Epidermal melanocyte (primary cell): Measurements from ENCODE around the gene UBXN7.
"Not testable (repeated sequence)": the region's sequence is repeated elsewhere in the genome, so short reads cannot be mapped to it uniquely, and the experiment has no call there.

Source experiments
- DNase-seq: peaks from one replicate; pipeline ENCODE4 v3.0.0; 2011; ENCODE audit warnings: low spot score; ENCODE audit not compliant: insufficient read length

UBXN7 gene

GRCh38 chr3:196356556-196356955 is 75.7 kb downstream of the UBXN7 start:
- DNase-seq, result no peak

DNA sequence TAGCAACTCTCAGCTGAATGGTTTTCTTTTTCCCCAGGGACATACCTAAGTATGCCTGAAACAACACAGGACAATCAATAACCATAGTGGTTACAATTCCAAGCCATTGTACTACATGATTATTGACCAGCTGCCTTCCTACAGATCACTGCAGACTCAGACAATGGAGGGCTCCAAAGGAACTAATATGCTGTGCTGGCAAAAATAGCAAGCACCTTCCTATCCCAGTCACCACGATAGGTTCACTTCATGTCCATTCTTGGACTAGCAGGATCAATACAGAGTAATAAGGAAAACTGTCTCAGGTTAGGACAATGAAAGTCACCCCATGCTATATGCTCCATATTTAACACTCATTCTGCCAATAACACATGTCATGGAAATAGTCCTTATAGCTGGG is 76.6 kb downstream of the UBXN7 start:
- DNase-seq, result no peak

DNA sequence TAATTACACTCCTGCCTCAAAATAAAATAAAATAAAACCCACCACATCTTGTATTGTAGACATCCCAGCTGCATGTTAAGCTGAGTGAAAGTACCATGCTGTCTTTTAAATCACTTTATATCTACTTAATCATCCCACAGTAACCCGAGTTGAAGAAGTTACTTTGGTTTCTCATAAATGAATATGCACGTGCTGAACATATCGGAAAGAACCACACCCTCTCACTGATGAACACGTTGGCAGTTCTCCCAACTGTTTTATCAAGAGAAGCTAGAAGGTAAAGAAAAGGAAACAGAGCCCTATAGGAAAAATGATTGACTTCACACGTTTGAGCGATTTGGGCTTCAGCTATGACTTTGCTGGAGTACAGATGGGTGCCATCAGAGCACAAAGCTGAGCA is 78.1 kb downstream of the UBXN7 start:
- no peak for DNase-seq

- DNase-seq, result no peak
Measured at GRCh38 chr3:196351541-196351940, 80.7 kb downstream of the UBXN7 start.

GRCh38 chr3:196350067-196350466 is 82.2 kb downstream of the UBXN7 start:
- DNase-seq, result no peak

DNA sequence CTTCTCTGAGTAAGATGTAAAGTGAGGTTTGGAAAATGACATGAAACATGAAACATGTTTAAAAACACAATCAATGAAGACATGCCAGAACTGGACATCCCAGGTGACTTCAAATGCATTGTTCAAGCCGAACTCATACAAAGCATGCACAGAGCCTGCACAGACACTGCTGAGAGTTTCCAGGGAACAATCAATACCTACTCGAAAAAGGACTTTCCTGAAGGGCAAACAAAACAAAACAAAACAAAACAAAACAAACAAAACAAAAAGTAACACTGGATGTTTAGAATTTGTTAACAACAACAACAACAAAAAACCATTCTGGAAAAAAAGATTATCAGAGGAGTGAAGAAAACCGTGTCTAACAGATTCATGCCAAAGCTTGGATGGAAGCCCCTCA is 83.5 kb downstream of the UBXN7 start:
- no peak for DNase-seq

- no peak for DNase-seq
Measured at GRCh38 chr3:196344663-196345062, 87.6 kb downstream of the UBXN7 start.

DNA sequence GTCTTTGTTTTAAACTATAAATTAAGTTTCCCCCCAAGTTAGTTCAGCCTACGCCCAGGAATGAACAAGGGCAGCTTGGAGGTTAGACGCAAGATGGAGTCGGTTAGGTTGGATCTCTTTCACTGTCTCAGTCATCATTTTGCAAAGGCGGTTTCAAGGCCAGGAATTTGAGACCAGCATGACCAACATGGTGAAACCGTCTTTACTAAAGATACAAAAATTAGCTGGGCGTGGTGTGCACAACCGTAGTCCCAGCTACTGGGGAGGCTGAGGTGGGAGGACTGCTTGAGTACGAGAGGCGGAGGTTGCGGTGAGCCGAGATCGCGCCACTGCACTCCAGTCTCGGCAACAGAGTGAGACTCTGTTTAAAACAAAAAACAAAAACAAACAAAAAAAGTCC is 88.3 kb downstream of the UBXN7 start:
- DNase-seq, result not testable (repeated sequence)

DNA sequence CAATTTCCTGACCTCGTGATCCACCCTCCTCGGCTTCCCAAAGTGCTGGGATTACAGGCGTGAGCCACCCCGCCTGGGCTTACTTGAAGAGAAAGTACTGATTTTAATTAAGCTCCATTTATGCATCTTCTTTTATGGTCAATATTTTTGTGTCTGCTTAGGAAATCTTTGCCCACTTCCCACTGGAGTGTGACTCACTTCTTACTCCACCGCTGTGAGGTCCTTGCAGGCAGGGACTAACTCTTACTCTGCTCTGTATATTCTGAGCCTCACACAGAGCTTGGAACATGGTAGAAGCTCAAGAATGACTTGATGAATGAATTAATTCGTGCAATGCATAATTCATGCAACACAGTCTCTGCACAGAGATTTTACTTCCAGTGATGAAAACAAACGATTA is 91.1 kb downstream of the UBXN7 start:
- no peak for DNase-seq

GRCh38 chr3:196340466-196340865 is 91.8 kb downstream of the UBXN7 start:
- DNase-seq, result no peak

DNA sequence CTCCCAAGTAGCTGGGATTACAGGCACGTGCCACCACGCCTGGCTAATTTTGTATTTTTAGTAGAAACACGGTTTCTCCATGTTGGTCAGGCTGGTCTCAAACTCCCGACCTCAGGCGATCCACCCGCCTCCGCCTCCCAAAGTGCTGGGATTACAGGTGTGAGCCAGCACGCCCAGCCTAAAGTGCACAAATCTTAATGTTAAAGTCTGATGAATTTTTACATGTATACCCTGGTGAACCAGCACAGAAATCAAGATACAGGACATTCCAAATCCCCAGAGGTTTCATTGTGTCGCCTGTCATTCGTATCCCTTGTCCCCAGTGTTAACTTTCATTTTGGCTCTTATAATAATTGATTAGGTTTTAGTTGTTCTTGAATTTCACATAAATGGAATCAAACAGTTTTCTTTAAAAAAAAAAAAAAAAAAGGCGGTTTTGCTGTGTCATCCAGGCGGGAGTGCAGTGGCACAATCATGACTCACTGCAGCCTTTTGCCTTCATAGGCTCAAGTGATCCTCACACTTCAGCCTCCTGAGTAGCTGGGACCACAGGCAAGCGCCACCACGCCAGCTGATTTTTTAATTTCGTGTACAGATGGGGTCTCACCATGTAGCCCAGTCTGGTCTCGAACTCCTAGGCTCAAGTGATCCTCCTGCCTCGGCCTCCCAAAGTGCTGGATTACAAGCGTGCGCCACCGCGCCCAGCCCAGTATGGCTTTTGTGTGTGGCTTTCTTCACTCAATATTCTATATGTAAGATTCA is 92.6 kb downstream of the UBXN7 start:
- no peak for DNase-seq

- DNase-seq, result no peak
Measured at GRCh38 chr3:196339044-196339443, 93.2 kb downstream of the UBXN7 start.

DNA sequence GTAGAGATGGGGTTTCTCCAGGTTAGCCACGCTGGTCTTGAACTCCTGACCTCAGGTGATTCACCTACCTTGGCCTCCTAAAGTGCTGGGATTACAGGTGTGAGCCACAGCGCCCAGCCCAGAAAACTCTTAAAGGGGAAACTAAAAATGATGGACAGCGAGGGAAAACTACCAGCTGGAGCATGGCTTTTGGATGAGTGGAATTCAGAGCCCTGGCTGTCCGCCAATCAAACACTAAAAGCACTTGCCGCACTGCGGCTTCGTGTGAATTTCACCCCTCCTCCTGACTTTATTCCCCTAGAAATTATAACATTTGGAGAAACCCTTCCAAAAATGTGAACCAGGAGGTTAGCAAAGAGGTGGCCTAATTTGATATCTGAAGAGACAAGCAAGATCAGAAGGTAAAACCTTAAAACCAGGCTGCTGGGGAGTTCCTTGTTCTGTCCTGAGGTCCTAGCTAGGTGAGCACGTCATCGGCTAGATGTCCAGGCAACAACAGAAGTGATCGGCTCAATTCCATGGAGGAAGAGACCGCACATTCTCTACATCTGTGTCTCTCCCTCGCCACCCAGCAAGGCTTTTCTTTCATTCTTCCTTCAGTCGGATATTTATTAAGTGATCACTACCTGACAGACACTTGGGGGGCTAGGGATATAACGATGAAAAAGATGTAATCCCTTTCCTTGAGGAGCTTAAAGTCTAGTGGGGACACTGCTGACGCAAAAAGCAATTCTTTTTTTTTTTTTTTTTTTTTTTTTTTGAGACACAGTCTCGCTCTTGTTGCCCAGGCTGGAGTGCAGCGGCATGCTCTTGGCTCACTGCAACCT is 95.7 kb downstream of the UBXN7 start:
- DNase-seq, result no peak

DNA sequence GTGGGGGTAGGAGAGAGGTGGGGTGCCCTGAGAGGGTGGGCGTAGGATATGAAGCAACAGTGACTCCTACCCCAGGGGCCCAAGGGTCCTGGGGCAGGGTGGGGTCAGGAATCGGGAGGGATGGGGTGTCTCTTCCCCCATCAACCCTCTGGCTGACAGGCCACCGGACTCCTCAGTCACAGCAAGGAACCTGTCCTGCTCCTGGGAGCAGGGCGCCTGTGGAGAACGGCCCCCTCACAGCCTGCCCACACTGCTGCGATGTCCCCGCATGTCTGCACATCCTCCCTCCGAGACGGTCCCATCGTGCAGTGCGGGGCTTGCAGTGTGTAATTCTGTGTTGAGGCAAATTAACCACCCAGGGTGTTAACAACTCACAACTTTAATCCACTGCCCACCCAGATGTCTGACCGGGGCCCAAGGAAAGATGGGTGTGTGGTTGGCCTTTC is 96.7 kb downstream of the UBXN7 start:
- DNase-seq, result no peak

GRCh38 chr3:196334982-196335381 is 97.2 kb downstream of the UBXN7 start:
- DNase-seq, result no peak

- DNase-seq, result no peak
Measured at GRCh38 chr3:196332168-196332567, 100.1 kb downstream of the UBXN7 start.

DNA sequence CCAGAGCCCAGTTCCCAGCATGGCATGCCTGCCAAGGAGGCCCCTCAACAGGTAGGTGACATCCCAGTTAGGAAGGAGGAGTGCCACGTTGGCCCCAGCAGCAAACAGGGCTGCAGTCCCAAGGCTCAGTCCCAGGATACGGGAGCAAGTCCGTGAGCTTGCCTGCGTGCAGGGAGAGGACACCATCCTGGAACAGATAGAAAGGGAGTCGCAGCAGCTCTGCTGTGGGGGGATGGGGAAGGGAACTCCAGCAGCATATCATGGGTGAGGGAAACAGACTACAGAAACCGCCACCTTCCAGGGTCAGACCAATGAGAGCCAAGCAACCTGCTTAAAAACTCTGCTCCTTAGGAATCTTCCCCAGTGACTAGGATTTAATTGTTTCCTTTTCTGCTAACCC is 104.8 kb downstream of the UBXN7 start:
- DNase-seq, result no peak

- no peak for DNase-seq
Measured at GRCh38 chr3:196326936-196327335, 105.3 kb downstream of the UBXN7 start.

DNA sequence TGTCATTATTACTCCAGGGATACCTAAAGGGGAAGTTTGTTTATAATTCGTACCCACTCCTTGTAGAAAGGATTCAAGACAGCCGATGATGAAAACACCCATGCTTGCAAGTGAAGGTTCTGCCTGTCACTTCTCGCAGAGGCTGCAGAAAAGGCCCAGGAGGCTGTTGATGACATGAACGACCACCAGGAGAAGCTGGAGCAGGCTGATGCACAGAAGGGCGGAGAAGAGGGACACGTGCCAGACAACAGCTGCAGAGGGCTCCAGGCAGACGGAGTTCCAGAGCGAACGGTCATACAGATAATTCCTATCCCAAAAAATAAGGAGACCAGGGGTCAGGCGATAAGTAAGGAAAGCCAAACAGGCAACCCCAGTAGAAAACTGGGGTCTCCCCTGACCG is 108.5 kb downstream of the UBXN7 start:
- no peak for DNase-seq

DNA sequence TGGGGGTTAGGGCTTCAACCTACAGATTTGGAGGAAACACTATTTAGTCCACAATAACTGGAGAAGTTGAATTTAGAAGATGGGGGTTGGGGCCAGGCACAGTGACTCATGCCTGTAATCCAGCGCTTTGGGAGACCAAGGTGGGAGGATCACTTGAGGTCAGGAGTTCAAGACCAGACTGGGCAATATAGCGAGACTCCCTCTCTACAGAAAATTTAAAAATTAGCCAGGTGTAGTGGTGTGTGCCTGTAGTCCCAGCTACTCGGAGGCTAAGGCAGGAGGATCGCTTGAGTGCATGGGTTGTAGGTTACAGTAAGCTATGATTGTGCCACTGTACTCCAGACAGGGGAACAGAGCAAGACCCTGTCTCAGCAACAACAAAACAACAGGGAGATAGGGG is 109.2 kb downstream of the UBXN7 start:
- DNase-seq, result no peak

DNA sequence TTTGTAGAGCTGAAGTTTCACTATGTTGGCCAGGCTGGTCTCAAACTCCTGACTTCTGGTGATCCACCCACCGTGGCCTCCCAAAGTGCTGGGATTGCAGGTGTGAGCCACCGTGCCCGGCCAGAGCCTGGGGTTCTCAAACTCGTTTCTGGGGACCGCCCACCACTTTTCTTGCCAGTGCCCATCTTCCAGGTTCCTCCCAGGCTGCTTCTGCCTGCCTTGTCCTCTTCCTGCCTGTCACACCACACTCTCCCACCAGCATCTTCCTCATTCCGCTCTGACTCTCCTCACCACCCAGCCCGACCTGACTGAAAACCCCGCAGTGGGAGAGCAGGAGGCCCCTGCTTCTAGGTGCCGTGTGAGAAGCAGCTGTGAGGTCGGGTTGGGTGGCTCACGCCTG is 111.1 kb downstream of the UBXN7 start:
- no peak for DNase-seq

DNA sequence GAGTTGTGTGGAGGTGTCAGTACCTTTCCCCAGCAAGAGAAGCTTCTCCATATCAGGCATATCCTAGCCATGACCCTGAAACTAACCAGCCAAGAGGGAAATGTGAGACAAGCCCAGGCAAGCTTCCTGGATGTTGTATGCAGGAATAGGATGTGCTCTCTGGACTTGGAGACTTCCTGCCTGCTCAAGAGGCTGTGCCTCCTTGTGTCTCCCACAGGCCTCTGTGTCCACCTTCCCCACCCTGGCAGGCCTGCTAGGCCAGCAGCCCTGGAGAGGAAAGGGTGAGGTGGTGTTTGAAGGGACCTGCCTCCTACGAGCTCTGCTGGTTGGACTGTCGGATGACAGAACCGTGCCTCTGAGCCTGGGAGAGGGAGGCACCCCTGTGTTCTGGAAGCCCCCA is 112.1 kb downstream of the UBXN7 start:
- DNase-seq, result no peak
